ENCODE data around the gene PCYT2.
A peak's percentile ranks its signal among the peaks of the same experiment; 100 is the strongest.
"Not testable (repeated sequence)": the region's sequence is repeated elsewhere in the genome, so short reads cannot be mapped to it uniquely, and the experiment has no call there.

The PCYT2 gene

DNA sequence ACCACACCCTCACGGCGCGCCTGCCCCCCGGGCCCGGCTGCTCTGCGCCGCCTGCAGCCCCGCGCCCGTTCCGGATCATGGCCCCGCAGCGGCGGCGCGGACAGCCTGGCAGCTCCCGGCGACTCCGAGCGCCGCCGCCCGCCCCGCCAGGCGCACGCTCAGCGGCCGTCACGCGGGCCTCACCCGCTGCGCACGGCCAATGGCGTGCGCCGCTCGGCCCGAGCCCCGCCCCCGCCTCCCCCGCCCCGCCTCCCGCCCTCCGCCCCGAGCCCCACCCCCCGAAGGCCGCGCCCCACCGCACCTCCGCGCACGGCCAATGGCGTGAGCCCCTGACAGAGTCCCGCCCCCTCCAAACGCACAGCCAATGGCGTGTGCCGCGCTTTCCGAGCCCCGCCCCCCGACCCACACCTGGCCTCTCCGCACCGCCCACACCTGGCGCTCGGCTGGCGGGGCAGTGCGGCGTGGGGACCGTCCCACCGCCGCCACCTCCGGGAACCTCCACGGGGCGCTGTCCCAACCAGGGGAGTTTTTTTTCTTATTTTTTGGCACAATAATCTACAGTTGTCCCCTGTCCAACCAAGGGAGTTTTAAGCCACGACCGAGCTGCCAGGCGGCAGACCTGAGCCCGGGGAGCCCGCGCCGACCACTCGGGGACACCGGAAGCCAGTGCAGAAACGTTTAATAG, at the start of gene PCYT2:
Gene PCYT2, minus strand, starts transcription at position 123 of the 685 bp plus-strand sequence. Its CDS starts 44 bp downstream, at position 79.
- peak; percentile 79 for DNase-seq (ENCODE audit: low read depth)

DNA sequence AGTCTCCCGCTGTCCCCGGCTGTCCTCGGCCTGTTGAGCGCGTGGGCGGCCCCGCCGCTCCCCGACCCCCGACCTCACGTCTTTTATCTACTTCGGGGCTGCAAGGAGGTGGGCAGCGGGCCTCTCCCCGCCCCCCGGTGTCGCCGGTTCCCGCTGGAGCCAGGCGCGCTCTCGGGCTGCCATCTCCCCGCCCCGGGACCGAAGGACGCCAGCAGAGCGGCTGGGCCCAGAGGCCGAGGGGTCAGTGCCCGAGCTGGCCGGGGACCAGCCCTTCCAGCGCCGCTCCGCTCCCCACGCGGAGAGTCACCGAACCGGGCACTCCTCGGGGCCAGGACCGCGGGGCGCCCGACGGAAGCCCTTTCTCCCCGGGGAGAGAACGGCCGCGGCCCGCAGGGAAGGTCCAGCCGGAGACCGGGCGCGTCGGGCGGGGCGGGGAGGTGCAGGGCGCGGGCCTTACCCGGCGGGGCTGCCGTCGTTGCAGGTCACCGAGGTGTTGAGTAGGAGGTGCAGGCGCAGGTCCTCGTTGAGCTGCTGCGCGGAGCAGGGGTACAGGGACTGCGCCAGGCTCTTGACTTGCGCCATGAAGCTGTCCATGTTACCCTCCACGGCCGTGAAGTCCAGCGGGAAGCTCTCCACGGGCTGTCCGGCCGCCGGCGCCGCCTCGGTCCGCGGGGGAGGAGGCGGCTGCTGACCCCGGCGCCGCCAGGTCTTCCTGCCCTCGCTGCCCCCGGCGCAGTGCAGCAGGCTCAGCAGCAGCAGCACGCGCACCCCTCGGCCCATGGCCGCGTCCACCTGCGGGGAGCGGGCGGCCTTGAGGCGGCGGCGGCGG, 49.1 kb upstream of the PCYT2 start:
- DNase-seq (ENCODE audit: low read depth), result no peak

DNA sequence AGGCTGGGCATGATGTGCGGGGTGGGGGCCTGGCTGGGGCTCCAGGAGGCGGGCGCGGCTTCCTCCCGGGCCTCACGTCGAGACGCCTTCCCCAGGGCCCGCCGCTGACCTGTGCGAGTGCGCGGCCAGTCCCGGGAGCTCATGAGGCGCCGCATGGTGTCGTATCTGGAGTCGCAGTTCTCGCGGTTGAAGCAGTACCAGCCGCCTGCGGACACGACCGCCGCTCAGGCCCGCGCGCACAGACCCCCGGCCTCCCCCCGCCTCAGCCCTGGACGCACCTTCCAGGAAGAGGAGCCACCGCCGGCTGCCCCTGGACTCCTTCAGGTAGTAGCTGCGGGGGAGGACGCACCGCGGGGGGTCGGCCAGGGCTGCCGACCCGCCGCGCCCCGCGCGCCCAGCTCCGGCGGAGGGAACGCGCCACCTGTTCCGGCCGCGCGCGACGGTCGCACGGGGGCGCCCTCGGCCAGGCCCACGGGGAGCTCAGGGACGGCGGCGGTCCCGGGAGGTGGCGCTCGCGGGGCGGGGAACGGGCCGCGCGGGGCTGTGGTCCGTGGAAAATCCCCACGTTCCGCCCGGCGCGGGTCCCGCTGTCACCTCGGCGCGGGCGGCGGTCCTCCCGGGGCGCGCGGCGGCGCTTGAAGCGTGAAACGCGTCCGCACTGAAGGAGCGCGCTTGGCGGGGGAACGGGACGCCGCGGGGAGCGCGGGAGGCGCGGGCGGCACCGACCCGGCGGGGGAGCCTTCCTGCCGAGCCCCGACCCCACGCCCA, 48.3 kb upstream of the PCYT2 start:
- DNase-seq (ENCODE audit: low read depth), result no peak

DNA sequence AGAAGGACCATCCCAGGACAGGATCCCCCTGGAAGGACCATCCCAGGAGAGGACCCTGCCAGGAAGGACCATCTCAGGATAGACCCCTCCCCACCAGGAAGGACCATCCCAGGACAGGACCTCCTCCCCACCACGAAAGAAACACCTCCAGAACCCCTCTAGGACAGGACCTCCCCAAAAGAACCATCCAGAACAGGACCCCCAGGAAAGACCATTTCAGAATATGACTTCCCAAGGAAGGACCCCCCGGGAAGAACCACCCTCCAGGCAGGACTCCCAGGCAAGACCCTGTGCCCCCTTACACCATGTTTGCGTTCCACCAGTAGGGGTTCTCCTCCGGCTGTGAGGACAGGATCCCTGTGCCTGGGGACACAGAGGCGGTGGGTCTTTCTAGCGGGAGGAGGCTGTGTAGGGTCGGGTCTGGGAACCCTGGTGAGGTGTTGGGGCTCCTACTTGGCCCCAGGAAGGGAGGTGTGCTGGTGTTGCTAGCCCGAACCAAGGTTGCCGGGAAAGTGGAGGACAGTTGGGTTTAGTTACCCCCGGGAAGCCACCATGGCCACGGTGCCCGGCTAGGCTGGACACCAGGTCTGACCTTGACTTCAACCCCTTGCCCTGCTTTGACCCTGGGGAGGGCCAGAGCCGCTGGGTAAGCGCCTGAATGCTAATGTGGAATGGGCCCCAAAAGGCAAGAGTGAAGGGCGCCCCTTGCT, 47.6 kb upstream of the PCYT2 start:
- DNase-seq (ENCODE audit: low read depth), result no peak

DNA sequence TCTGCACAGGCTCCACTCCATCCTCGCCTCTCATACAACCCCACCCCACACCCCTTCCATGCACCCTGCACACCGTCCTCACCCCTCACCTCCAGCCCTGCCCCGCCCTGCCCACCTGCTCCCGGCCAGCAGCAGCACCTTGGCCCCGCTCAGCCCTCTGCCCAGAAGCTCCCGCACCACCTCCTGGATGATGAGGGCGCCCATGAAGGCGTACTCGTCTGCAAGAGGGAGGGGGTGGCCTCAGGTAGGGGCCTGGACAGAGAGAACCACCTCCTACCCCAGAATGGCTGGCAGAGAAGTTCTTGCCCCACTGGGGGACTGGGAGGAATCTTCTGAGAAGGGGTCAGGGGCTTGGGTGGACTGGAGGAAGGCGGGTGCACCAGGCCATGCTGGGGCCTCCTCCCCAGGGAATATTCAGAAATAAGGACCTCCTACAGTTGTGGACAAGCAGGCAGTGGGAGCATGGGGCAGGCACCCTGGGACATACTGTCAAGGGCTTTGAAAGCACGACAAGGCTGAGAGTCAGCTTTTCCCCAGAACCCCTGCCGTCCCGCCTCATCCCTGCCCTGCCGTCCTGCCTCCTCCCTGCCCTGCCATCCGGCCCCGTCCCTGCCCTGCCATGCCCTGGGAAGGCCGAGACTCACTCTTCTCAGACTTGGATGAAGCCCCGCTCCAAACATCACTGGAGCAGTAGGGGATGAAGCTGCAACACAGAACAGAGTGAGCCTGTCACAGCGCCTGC, 46.7 kb upstream of the PCYT2 start:
- no peak for DNase-seq (ENCODE audit: low read depth)

DNA sequence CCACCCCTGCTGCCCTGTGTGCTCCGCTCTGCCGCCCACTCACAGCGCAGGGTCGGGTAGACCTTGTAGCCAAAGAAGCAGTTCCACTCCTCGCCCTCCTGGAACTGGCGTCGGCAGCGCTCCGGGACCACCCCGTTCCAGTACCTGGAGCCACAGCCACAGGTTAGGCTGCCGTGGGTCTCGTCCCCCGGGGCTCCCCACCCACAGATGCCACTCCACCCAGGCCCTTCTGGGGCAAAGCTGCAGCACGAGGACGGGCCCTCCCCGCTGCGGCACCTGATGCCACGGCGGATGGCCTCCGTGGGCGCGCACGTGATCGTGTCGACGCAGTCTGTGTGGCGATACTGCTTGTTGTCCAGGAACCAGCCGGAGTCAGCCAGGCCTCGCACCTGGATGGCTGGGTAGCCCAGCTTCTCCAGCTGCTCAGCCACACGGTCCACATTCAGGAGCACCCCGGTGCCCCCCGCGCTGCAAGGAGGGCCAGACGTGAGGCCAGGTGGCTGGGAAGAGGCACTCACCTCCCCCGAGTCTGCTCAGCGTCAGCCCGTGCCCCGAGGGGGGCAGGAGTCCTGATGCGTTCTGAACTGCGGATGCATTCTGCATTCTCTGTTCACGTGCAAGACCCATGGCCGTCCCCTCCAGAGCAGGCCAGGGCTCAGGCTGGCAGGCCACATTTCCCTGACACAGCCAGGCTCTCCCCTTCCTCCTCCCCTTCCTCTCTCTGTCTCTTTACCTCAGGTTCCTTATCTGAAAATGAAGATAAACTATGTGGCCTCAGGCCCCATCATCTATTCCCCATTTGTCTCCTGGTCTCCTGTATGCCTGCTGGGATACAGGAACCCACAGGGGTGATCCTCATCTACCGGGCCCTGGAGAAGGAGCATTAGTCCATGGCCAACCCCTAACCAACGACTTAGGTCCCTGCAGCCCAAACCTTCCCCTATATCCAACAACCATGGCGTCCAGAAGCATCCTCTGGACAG, 45.7 kb upstream of the PCYT2 start:
- no peak for DNase-seq (ENCODE audit: low read depth)

DNA sequence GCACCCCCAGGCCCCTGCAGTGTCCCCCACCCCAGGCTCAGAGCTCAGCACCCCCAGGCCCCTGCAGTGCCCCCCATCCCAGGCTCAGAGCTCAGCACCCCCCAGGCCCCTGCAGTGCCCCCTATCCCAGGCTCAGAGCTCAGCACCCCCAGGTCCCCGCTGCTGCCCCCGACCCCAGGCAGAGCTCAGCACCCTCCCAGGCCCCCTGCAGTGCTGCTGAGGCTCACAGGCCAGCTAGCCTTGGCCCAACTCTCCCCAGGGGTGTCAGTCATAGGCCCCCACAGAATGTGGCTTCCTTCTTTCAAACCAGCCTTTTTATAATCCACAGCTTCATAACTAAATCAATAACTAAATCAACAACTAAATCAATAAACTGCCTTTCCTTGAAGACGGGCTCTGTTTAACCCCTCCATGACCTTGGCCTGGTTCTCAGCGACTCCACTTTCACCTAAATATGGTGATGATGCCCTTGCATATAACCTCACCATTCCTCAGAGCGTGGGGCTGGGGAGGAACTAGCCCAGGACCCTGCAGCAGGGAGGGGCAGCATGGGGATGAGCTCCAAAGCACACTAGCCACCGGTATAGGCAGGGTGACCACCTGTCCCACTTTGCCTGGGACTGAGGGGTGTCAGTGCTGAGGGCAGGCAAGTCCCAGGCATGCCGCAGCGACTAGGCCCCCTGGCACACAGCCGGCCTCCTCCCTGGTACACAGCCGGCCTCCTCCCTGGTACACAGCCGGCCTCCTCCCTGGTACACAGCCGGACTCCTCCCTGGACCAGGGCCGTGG, 44.8 kb upstream of the PCYT2 start:
- DNase-seq (ENCODE audit: low read depth), result no peak

DNA sequence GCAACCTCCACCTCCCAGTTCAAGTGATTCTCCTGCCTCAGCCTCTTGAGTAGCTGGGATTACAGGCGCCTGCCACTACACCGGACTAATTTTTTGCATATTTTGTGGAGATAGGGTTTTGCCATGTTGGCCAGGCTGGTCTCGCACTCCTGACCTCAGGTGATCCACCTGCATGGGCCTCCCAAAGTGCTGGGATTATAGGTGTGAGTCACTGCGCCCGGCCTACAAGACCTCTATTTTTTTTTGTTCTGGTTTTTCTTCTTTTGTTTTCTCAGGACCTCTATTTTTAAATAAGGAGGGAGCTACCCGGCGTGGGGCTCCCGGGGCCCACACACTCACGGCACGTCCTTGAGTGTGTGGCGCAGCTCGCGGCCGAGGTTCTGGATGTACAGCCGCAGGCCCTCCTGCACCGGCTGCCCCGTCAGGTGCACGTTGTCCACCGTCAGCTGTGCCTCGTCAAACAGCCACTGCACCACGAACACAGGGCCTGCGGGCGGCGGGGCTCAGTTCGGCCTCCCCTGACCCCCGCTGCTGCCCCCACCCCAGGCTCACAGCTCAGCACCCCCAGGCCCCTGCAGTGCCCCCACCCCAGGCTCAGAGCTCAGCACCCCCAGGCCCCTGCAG, 44.0 kb upstream of the PCYT2 start:
- DNase-seq (ENCODE audit: low read depth), result no peak

DNA sequence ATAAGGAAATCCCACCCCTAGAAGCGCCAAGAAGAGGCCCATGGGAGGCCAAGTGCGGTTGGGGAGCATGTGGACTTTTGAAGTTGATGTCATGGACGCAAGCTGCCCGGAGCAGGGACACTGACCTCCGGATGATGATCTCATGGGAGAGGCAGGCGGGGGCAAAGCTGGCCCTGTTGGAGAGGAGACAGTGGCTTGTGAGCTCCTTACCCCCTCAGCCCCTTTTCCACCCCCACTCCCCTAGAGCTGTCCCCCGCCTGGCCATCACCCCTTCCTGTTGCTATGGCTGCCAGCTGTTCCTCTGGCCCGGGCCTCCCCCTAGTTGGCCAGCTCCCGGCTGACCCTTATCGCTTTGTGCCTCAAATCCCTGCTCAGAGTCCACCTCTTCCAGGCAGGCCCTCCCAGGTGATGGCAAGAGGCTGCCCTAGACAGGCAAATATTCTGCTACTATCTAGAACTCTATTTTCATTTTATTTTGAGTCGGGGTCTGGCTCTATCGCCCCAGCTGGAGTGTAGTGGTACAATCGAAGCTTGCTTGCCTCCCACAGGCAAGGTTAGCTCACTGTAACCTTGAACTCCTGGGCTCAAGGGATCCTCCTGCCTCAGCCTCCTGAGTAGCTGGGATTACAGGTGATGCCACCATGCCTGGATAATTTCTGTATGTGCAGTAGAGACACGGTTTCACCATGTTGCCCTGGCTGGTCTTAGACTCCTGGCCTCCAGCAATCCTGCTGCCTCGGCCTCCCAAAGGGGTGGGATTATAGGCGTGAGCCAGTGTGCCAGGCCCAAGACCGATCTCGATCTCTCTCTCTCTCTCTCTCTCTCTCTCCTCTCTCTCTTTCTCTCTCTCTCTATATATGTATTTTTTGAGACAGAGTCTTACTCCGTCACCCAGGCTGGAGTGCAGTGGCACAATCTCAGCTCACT, 43.2 kb upstream of the PCYT2 start:
- no peak for DNase-seq (ENCODE audit: low read depth)

DNA sequence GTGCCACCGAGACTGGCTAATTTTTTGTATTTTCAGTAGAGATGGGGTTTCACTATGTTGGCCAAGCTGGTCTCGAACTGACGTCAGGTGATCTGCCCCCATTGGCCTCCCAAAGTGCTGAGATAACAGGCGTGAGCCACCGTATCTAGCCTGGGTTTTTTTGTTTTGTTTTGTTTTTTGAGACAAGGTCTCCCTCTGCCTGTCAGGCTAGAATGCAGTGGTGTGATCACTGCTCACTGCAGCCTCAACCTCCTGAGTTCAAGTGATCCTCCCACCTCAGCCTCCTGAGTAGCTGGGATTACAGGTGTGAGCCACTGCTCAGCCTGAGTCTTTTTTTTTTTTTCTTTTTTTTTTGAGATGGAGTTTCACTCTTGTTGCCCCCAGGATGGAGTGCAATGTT, 42.2 kb upstream of the PCYT2 start:
- not testable (repeated sequence) for DNase-seq (ENCODE audit: low read depth)

DNA sequence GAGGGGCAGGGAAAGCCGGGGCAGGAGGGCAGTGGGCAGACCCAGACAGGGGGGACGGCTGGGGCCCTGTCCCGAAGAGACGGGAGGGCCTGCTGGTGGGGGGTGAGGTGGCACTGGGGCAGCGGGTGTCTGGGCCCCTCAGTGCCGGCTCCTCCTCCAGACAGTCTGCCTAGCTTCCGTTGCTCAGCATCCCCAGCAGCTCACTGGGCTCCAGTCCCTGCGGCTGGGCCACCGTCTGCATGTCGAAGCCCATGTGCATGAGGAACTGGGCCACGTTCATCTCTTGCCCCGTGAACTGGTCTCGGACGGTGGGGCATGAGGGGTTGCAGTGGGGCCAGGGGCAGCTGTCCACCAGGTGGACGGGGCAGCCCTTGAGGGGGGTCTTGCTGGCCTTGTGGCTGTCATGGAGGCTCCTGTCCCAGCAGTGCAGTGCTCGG, 41.6 kb upstream of the PCYT2 start:
- DNase-seq (ENCODE audit: low read depth), result no peak

DNA sequence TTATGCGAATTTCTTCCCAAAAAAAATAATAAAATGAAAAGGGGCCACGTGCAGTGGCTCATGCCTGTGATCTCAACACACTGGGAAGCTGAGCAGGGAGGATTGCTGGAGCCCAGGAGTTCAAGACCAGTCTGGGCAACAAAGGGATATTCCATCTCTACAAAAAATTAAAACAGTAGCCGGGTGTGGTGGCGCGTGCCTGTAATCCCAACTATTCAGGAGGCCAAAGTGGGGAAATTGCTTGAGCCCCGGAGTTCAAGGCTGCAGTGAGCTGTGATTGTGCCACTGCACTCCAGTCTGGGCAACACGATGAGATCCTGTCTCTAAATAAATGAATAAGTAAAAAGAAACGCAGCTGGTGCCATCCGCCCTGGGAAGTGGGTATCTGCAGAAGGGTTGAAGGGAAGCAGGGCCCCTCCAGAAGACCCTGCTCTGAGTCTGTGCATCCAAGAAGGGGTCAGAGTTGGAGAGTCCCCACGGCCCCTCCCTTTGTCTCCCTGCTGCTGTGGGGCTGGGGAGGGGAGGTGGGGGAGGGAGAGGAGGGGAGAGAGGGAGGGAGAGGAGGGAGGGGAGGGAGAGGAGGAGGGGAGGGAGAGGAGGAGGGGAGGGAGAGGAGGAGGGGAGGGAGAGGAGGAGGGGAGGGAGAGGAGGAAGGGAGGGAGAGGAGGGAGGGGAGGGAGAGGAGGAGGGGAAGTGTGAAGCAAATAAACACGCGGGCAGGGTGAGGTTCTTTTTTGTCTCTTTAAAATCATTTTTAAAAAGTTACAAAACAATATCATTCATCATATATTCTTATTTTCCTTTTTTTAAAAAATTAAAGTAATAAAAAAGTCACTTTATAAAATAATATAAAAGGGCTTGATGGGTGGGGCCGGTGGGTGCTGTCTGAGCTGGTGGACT, 40.8 kb upstream of the PCYT2 start:
- DNase-seq (ENCODE audit: low read depth), result no peak

DNA sequence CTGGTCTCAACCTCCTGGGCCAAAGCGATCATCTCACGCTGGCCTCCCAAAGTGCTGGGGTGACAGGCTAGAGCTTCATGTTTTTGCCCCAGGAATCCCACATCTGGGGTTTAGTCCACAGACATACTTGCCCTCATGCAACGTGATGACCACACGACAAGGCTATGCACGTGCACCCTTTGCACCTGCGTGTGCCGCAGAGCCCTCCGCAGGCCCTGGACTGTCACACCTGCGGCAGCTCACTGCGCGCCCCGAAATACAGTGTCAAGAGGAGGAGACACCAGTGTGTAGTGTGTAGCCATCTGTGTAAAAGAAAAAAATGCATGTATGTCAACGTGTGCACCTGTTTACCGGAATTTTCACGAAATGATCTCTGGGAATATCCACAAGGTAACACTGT, 39.3 kb upstream of the PCYT2 start:
- no peak for DNase-seq (ENCODE audit: low read depth)

DNA sequence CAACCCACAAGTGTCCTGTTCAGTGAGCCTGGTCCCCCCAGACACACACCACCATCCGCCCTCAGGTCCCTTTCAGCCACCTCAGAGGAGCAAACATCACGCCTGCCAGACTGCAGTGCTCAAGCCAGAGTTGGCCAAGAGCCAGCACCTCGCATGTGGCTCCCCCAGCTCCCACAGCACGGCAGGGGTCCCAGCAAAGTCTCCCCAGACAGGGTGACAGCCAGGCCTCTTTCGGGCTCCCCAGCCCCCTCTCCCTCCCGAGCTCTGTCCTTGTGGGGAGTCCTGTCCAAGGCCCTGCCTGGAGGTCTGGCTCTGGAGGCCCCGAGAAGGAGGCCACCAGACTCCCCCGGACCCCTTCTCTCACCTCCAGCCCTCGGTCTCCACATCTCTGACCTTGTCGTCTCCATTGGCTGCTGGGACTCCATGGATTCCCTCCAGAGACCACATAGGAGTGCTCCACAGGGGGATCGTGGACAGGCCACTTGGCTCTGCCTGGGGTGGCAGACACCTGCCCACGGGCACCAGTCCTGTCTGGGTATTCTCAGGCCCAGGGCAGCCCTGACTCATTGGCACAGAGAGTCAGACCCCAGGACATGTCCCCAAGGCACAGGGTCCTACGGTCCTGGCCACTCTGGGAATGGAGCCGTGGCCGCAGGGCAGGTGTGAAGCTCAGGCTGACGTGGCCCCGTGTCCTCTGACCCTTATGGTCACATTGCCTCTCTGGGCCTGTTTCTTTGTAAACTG, 37.6 kb upstream of the PCYT2 start:
- DNase-seq (ENCODE audit: low read depth), result no peak

DNA sequence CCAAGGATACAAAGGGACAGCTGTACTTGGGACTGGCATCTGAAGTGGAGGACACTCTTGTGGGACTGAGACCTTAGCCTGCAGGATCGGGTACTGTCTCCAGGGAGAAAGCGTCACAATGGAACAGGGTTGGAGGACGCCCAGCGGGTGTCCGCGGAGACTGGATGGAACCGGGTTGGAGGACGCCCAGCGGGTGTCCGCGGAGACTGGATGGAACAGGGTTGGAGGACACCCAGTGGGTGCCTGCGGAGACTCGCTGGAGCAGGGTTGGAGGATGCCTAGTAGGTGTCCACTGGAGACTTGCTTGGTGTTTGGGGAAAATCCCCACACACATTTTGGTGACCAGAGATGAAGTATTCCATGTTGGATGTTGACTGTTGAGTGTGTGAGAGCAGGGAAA, 36.0 kb upstream of the PCYT2 start, which contains the start of gene MYADML2:
Gene MYADML2, minus strand, starts transcription at position 45 of the 400 bp plus-strand sequence. CDS start 5,492 bp downstream, outside the sequence.
- no peak for DNase-seq (ENCODE audit: low read depth)

DNA sequence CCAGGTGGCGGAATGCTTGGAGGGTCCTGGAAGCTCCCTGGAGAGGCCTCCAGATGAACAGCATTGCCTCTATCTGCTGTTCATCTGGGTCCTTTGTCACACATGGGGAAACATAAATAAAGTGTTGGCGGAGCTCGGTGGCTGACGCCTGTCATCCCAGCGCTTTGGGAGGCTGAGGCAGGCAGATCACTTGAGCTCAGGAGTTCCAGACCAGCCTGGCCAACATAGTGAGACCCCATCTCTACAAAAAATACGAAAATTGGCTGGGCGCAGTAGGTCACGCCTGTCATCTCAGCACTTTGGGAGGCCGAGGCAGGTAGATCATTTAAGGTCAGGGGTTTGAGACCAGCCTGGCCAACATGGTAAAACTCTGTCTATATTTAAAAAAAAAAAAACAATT, 33.7 kb upstream of the PCYT2 start:
- DNase-seq (ENCODE audit: low read depth), result no peak
